Choroid plexus epithelial cell (primary cell): Measurements from ENCODE around the gene ZHX3.
"Not testable (repeated sequence)": the region's sequence is repeated elsewhere in the genome, so short reads cannot be mapped to it uniquely, and the experiment has no call there.

ENCODE experiments used
- DNase-seq: peaks from one replicate; pipeline ENCODE4 v3.0.0-alpha.2; 2010; ENCODE audit warnings: low read depth
- H3K4me3 ChIP-seq: 2 replicates; pipeline ENCODE4 v1.5.1; 2011; ENCODE audit warnings: low read depth, mild to moderate bottlenecking, control low read depth, low read length, moderate library complexity
- TF ChIP-seq, protein P1 (sequence below): conservative IDR thresholded peaks from 2 replicates; pipeline ENCODE4 v1.5.1; 2011; ENCODE audit warnings: low read depth, mild to moderate bottlenecking, control low read depth, inconsistent platforms, low read length, moderate library complexity

ZHX3 gene

DNA sequence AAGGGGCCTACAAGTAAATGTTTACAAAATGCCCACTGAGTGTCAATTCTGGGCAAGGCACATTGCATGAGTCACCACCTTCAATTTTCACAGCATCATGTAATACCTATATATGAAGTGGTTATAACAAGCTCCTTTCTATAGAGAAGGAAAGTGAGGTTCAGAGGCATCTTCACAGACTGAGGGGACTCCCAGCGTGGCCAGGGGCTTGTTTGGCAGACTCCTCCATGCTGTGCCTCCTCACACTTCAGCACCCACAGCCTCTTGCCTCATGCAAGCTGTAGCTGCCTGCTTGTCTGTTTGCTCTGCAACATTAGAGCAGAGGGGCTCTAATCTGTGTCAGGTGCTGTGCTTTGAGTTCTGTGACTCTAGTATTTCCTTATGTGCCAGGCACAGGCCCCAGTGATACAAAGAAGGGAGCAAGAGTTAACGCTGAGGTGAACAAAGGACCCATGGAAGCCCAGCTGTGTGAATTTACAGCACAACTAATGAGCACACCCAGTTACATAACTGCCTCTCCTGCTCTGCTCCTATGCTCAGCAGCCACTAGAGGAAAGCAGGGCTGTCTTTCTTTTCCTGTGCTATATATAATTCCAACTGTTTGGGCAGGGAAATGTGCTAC lies 72.3 kb downstream of the ZHX3 start:
- TF ChIP-seq, protein P1, sequence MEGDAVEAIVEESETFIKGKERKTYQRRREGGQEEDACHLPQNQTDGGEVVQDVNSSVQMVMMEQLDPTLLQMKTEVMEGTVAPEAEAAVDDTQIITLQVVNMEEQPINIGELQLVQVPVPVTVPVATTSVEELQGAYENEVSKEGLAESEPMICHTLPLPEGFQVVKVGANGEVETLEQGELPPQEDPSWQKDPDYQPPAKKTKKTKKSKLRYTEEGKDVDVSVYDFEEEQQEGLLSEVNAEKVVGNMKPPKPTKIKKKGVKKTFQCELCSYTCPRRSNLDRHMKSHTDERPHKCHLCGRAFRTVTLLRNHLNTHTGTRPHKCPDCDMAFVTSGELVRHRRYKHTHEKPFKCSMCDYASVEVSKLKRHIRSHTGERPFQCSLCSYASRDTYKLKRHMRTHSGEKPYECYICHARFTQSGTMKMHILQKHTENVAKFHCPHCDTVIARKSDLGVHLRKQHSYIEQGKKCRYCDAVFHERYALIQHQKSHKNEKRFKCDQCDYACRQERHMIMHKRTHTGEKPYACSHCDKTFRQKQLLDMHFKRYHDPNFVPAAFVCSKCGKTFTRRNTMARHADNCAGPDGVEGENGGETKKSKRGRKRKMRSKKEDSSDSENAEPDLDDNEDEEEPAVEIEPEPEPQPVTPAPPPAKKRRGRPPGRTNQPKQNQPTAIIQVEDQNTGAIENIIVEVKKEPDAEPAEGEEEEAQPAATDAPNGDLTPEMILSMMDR: peak; percentile 46
- DNase-seq: peak; percentile 66
- H3K4me3 ChIP-seq: no peak overlapping the region

DNA sequence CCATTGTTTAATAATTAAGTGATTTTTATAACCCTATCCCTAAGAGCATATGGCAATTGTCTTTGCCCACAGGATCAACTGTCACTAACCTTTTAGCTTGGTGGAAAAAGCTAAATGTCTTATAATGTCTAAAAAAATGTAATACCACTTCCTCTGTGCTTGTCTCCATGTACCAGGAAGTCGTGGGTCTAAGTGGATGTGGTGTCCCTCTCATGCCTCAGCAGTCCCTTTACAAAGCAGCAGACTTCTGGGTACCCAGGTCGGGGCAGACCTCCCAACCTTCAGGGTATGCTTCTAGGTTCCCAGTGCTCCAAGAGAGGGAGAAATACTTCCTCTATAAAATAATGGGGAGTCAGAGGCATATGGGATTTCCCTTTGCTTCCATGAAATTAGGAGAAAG lies 74.7 kb downstream of the ZHX3 start:
- H3K4me3 ChIP-seq: no peak overlapping the region
- TF ChIP-seq, protein P1: no peak
- DNase-seq: no peak

DNA sequence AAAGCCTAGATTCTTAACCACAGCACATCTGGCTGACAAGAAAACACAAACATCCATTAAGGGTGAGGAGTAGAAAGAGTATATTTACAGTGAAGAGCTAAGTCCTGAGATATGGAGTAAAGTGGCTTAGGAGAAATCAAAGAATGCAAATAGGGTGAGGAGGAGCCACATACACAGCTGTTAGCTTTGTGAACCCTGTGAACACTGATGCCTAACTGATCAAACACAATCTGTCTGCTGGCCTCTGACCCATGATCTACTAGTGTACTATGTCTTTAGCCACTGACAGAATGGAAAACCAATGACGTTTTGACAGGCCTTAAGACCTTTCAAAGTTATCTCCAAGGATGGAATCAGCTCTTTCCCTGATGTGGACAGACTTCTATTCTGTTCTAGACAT lies 75.2 kb downstream of the ZHX3 start:
- DNase-seq: no peak
- TF ChIP-seq, protein P1: no peak
- H3K4me3 ChIP-seq: no peak overlapping the region

DNA sequence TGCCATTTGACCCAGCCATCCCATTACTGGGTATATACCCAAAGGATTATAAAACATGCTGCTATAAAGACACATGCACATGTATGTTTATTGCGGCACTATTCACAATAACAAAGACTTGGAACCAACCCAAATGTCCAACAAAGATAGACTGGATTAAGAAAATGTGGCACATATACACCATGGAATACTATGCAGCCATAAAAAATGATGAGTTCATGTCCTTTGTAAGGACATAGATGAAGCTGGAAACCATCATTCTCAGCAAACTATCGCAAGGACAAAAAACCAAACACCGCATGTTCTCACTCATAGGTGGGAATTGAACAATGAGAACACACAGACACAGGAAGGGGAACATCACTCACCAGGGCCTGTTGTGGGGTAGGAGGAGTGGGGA lies 80.3 kb downstream of the ZHX3 start:
- not testable (repeated sequence) for H3K4me3 ChIP-seq, DNase-seq

DNA sequence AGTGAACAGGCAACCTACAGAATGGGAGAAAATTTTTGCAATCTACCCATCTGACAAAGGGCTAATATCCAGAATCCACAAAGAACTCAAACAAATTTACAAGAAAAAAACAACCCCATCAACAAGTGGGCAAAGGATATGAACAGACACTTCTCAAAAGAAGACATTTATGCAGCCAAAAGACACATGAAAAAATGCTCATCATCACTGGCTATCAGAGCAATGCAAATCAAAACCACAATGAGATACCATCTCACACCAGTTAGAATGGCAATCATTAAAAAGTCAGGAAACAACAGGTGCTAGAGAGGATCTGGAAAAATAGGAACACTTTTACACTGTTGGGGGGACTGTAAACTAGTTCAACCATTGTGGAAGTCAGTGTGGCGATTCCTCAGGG lies 80.7 kb downstream of the ZHX3 start:
- not testable (repeated sequence) for DNase-seq

DNA sequence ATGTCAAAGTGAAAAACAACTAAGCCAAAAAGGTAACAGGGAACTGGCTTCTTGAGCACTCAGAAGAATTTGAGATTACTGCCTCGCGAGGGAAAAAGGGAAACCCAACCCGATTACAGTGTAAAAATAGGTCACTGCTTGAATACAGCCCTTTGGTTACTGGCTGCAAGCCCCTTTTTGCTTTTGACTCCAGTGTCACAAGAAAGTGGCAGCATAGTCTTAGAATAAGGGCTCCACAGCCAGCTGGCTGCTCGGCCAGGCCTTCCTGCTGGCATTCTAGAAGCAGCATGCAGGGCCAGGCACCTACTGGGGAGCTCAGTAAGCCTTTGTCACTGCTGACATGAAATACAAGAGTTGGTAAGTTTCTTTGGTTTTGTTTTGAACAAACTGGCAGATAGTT lies 83.0 kb downstream of the ZHX3 start:
- peak; percentile 24 for DNase-seq
- H3K4me3 ChIP-seq: no peak overlapping the region

More for the DNA sequence above, 80.7 kb downstream of the ZHX3 start:
- not testable (repeated sequence) for H3K4me3 ChIP-seq

DNA sequence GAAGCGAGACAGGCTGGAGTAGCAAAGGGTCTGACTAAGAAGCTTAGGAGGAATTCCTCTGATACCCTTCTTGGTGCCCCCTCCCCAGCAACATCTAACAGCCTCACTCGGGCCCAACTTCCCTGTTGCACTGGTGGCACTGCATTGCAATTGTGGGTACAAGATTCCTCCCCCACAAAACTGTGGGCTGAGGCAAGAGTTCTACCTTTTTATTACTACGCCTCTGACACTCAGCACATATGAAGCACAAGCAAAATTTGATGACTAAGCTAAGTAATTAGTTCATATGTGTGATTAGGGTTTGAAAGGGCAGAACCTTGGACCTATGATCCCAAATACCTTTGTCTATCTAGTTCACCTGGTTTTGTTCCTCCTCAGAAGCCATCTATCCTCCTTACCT lies 83.5 kb downstream of the ZHX3 start:
- TF ChIP-seq, protein P1: no peak
- no peak overlapping the region for H3K4me3 ChIP-seq
- DNase-seq: no peak

More for the DNA sequence above, 83.0 kb downstream of the ZHX3 start:
- TF ChIP-seq, protein P1: no peak

DNA sequence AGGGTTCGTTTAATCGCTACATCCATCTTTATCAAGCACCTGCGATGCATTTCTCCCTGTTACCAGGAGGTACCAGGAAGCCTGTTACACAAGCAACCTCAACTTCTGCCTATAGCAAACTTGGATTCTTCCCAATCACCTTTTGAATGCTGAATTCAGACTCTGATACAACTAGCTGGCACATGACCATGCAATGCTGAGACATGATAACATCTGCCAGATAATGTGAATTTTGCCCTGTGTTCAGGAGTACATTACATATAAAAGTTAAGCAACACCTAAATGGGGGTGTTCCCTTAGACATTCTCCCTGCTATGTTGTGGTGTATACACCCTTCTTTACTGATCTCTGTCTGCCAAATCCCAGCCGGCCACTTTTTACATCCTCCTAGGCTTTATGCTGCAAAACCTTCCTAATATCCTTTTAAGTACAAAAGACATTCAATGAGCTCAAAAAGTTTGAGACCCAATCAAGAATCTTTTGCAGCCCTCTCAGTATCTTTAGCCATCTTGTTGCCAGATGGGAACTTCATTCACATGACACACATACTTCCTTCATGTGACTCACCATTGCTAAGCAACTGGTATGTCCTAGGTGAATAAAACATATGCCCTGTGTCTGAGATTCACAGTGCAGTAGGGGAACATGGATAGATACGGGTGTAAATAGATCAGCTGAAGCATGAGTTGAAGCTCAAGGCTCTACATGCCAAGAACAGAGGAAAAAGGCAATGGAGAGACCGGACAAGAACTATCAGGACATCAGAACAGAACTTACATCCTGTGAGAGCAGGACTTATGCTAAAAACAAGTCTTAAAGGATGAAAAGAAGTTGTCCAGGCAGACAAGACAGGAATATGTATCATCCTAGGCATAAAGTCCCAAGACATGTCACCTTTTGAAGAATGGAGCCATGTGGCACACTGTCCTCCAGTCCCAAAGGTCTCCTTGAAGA lies 84.3 kb downstream of the ZHX3 start:
- no peak overlapping the region for H3K4me3 ChIP-seq
- DNase-seq: peak; percentile 94
- TF ChIP-seq, protein P1: no peak
